Thyroid gland (tissue), 4 donors: Measurements from ENCODE around the gene CZIB. TPM values are rescaled to one million over a fixed set of nuclear protein-coding genes. Genes with fewer than 3 reads are reported as not detected.

Experiments
- DNase-seq, 2 donors: peaks; one replicate each; pipeline ENCODE4 v3.0.0-alpha.2; 2019
- H3K27ac ChIP-seq, 3 donors: fragments of 200-600 bp; sonication (generic); 1 replicate in 2 of 3; 2 replicates in 1 of 3; pipeline ENCODE4 v1.5.1; 2016 to 2019; ENCODE audit warnings: mild to moderate bottlenecking in 1 of 3, moderate library complexity in 1 of 3
- H3K27me3 ChIP-seq: fragments of 200-600 bp; sonication (generic); one replicate; pipeline ENCODE4 v1.5.1; 2019
- H3K36me3 ChIP-seq, 2 donors: fragments of 200-600 bp; sonication (generic); one replicate each; pipeline ENCODE4 v1.5.1; 2016 to 2019
- H3K4me1 ChIP-seq, 2 donors: fragments of 200-600 bp; sonication (generic); one replicate each; pipeline ENCODE4 v1.5.1; 2017 to 2019
- H3K4me3 ChIP-seq, 3 donors: fragments of 200-600 bp; sonication (generic); replicated peaks in 1 of 3; 1 replicate in 2 of 3; 2 replicates in 1 of 3; pipeline ENCODE4 v1.5.1; 2016; ENCODE audit warnings: mild to moderate bottlenecking in 1 of 3
- H3K9me3 ChIP-seq: fragments of 200-600 bp; sonication (generic); one replicate; pipeline ENCODE4 v1.5.1; 2017
- CTCF ChIP-seq, 6 experiments: fragments of 200-600 bp in 3 of 6; fragments of 450-650 bp in 3 of 6; sonication (generic) in 3 of 6; IDR thresholded peaks; one replicate each; pipeline ENCODE4 v1.5.1; 2016 to 2019; ENCODE audit warnings: antibody characterized with exemption in 6 of 6, mild to moderate bottlenecking in 2 of 6, inconsistent platforms in 1 of 6, moderate library complexity in 1 of 6
- POLR2A ChIP-seq, 2 donors: fragments of 450-650 bp; IDR thresholded peaks; one replicate each; pipeline ENCODE4 v1.6.1; 2017; ENCODE audit warnings: antibody characterized with exemption in 2 of 2, mild to moderate bottlenecking in 2 of 2, moderate library complexity in 1 of 2
- WGBS, 2 donors: methylation state at CpG; one replicate each; pipeline ENCODE4 v1.1.5; 2017; 5-methylcytosine and 5-hydroxymethylcytosine counted together
- intact Hi-C: fragments of 100-400 bp; cut with DNase I; formaldehyde crosslinking; loops from one replicate; pipeline ENCODE4 v1.15.1; 2023
- total RNA-seq, 4 donors: library from RNA; depleted of rRNA; stranded (reverse); fragments of >200 nt; gene quantifications; one replicate each; pipeline ENCODE4 v1.2.3, GENCODE V29; 2016

CZIB gene
- total RNA-seq, 4 donors from 2014 or later, result 37.6 to 67.9 (median 56.7) TPM

GRCh38 chr1:53264048-53264447 lies 43.6 kb upstream of the CZIB start:
- no peaks in the 10 kb centered on the region for H3K27me3 ChIP-seq
- no peak for DNase-seq
- no peak overlapping the region for H3K4me3 ChIP-seq
- no peaks in the 10 kb centered on the region for H3K4me1 ChIP-seq
- no peak overlapping the region for H3K27ac ChIP-seq
- H3K36me3 ChIP-seq, result peaks cover 55 to 56% of the 10 kb centered on the region in 2 donors
- intact Hi-C loops, result no loop called here
- WGBS, 2 donors, result 95 to 98% methylated on average over 8 to 11 of the region's 11 CpGs
- TF ChIP-seq POLR2A (IDR thresholded peaks at IDR 0.05), result no peak
- no peak for TF ChIP-seq CTCF (IDR thresholded peaks at IDR 0.05)
- H3K9me3 ChIP-seq, result no peaks in the 10 kb centered on the region

- H3K36me3 ChIP-seq, result peaks cover 60 to 72% of the 10 kb centered on the region in 2 donors
- no peak overlapping the region for H3K4me3 ChIP-seq
- H3K4me1 ChIP-seq, result no peaks in the 10 kb centered on the region
- DNase-seq, result no peak
- no peaks in the 10 kb centered on the region for H3K9me3 ChIP-seq
- WGBS, 2 donors, result 96 to 100% methylated on average over 3 of the region's 3 CpGs
- TF ChIP-seq CTCF (IDR thresholded peaks at IDR 0.05), result no peak
- no peak overlapping the region for H3K27ac ChIP-seq
- intact Hi-C loops, result no loop called here
- H3K27me3 ChIP-seq, result no peaks in the 10 kb centered on the region
Measured at GRCh38 chr1:53262000-53262399, 41.6 kb upstream of the CZIB start.

DNA sequence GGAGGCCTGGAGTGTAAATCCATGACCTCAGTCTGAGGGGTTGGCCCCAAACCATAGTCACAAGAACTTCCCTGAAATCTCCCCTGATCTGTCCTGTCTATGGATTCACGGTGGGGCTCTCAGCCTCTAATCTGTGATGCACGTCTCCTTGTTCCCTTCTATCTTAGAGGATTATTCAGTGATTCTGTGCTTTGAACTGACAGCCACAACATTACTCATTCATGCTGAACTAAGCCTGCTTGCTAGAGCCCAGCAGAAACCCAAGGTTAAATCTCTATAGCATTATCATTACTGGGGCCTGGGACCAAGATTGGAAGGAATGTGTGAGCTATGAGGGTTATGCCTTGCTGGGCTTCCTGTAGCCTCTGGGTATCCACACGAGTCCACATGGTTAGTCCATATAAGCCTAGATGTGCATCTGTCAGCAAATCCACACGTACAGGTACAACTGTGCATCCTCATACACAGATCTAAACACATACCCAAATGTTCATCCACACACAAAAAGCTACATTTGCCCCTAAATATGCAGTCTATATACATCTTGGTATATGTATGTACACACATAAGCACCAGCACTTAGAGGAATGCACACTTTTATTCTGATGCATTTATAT lies 40.3 kb upstream of the CZIB start:
- TF ChIP-seq POLR2A (IDR thresholded peaks at IDR 0.05) (no peak), CTCF (IDR thresholded peaks at IDR 0.05) (no peak)
- Histone ChIP-seq H3K27ac (no peak overlapping the region), H3K27me3 (no peaks in the 10 kb centered on the region), H3K4me1 (no peaks in the 10 kb centered on the region), H3K36me3 (peaks cover 59 to 79% of the 10 kb centered on the region in 2 donors), H3K4me3 (no peak overlapping the region), H3K9me3 (no peaks in the 10 kb centered on the region)
- no peak for DNase-seq
- WGBS, 2 donors, result 81 to 89% methylated on average over 4 of the region's 4 CpGs
- intact Hi-C loops, result no loop called here

DNA sequence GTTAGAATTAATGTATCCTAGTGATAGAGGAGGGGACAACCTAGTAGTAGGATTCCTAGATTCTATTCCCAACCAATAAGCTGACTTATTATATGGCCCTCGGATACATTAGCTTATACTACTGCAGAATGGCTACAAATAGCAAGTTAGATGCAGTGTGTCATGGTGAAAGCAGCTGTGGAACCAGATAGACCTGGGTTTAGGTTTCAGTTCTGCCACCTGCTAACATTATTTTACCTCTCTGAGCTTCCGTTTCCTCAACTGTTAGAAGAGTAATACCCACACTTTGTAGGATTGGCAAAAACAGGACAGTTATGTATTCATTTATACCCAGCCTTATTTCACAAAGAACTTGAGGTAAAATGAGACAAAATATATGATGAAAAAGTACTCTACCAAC lies 39.5 kb upstream of the CZIB start:
- Histone ChIP-seq H3K4me1 (no peaks in the 10 kb centered on the region), H3K27ac (no peak overlapping the region), H3K36me3 (peaks cover 57 to 86% of the 10 kb centered on the region in 2 donors), H3K4me3 (no peak overlapping the region), H3K27me3 (no peaks in the 10 kb centered on the region), H3K9me3 (no peaks in the 10 kb centered on the region)
- no peak for TF ChIP-seq CTCF (IDR thresholded peaks at IDR 0.05)
- no peak for TF ChIP-seq POLR2A (IDR thresholded peaks at IDR 0.05)
- DNase-seq, result no peak
- intact Hi-C loops, result no loop called here
- 95 to 98% methylated on average over 2 of the region's 2 CpGs for WGBS, 2 donors

DNA sequence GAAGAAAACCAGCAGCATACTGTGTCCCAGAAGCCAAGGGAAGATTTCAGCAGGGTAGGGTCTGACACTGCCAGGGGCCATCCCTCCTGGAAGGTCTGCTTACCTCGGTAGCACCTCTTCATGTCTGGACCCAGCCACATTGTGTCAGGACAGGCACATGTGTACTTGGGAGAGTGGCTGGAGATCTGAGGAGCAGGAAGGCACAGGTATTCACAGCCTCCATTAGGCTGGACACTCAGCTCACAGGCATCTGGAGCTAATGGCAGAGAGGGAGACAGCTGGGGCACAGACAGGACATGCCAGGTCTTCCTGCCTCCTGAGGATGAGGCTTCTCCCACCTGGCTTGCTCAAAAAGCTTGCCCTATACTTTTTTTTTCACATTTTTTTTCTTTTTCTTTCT lies 37.8 kb upstream of the CZIB start:
- no peak for DNase-seq
- Histone ChIP-seq H3K4me1 (no peaks in the 10 kb centered on the region), H3K36me3 (peaks cover 45 to 70% of the 10 kb centered on the region in 2 donors), H3K27ac (no peak overlapping the region), H3K27me3 (no peaks in the 10 kb centered on the region), H3K4me3 (no peak overlapping the region), H3K9me3 (no peaks in the 10 kb centered on the region)
- intact Hi-C loops, result no loop called here
- TF ChIP-seq CTCF (IDR thresholded peaks at IDR 0.05) (no peak), POLR2A (IDR thresholded peaks at IDR 0.05) (no peak)
- 76 to 83% methylated on average over 1 of the region's 1 CpG for WGBS, 2 donors
